Loucy (cell line): ENCODE results near the gene SORCS2.

Experiments
- CTCF ChIP-seq: fragments of 200-600 bp; sonication (generic); conservative IDR thresholded peaks from 2 replicates; pipeline ENCODE4 v1.5.1; 2014; ENCODE audit warnings: mild to moderate bottlenecking, antibody characterized with exemption, low read length
- EZH2phosphoT487 ChIP-seq: fragments of 200-600 bp; IDR thresholded peaks from 2 replicates; pipeline ENCODE4 v1.6.1; 2018; ENCODE audit warnings: antibody characterized with exemption, mild to moderate bottlenecking, moderate library complexity, borderline replicate concordance

- TF ChIP-seq CTCF (no peak), EZH2phosphoT487 (no peak)
Measured at GRCh38 chr4:7759635-7760034, 567.3 kb downstream of the SORCS2 start.
